DND-41 (cell line): ENCODE data around the gene APOO.

Experiments used
- ATAC-seq: fragments of 200-7000 bp; cut with Tn5 transposase; 3 replicates; pipeline ENCODE4 v1.9.1; 2021; ENCODE audit warnings: low read depth; ENCODE audit not compliant: insufficient read depth
- DNase-seq: peaks from one replicate; pipeline ENCODE4 v3.0.0-alpha.2; 2020
- H2AFZ ChIP-seq: 2 replicates; pipeline ENCODE4 v1.6.0; 2012; ENCODE audit warnings: low read depth, low read length
- H3K27ac ChIP-seq: 2 replicates; pipeline ENCODE4 v1.5.1; 2012; ENCODE audit warnings: low read length, inconsistent platforms
- H3K27me3 ChIP-seq: fragments of 200-600 bp; sonication (generic); 2 replicates; pipeline ENCODE4 v1.6.0; 2012; ENCODE audit warnings: low read length, mild to moderate bottlenecking, inconsistent platforms; ENCODE audit not compliant: insufficient read depth, poor library complexity
- H3K36me3 ChIP-seq: 2 replicates; pipeline ENCODE4 v1.5.1; 2012; ENCODE audit warnings: low read length, inconsistent platforms; ENCODE audit not compliant: insufficient read depth
- H3K4me1 ChIP-seq: 2 replicates; pipeline ENCODE4 v1.5.1; 2012; ENCODE audit warnings: mild to moderate bottlenecking, low read length; ENCODE audit not compliant: insufficient read depth
- H3K4me2 ChIP-seq: 2 replicates; pipeline ENCODE4 v1.6.0; 2012; ENCODE audit warnings: mild to moderate bottlenecking, moderate library complexity, low read length, inconsistent platforms; ENCODE audit not compliant: insufficient read depth
- H3K4me3 ChIP-seq, 2 experiments: fragments of 200-600 bp in 1 of 2; shearing (Covaris generic) in 1 of 2; 2 replicates each; pipeline ENCODE4 v1.5.1; 2012 to 2016; ENCODE audit warnings: inconsistent platforms in 2 of 2, low read length in 2 of 2, mild to moderate bottlenecking in 2 of 2, low read depth in 1 of 2, moderate library complexity in 1 of 2
- H3K79me2 ChIP-seq: 2 replicates; pipeline ENCODE4 v1.6.0; 2012; ENCODE audit warnings: low read length, inconsistent platforms; ENCODE audit not compliant: insufficient read depth
- H3K9ac ChIP-seq: 2 replicates; pipeline ENCODE4 v1.6.0; 2012; ENCODE audit warnings: low read depth, mild to moderate bottlenecking, inconsistent platforms, low read length, moderate library complexity
- H3K9me3 ChIP-seq: 2 replicates; pipeline ENCODE4 v1.5.1; 2012; ENCODE audit warnings: low read length, moderate library complexity, mild to moderate bottlenecking, inconsistent platforms; ENCODE audit not compliant: insufficient read depth, severe bottlenecking
- H4K20me1 ChIP-seq: 2 replicates; pipeline ENCODE4 v1.6.0; 2012; ENCODE audit warnings: low read length; ENCODE audit not compliant: insufficient read depth
- EZH2 ChIP-seq: IDR thresholded peaks from 3 replicates; pipeline ENCODE4 v1.6.1; 2012; ENCODE audit warnings: borderline replicate concordance, low read depth, mild to moderate bottlenecking, moderate library complexity, low read length, inconsistent platforms; ENCODE audit not compliant: severe bottlenecking
- TF ChIP-seq, protein P1 (sequence below): IDR thresholded peaks from 2 replicates; pipeline ENCODE4 v1.5.1; 2012; ENCODE audit warnings: borderline replicate concordance, low read length, moderate library complexity, mild to moderate bottlenecking; ENCODE audit not compliant: poor library complexity, severe bottlenecking; ENCODE audit errors: extremely low read depth

Gene APOO

DNA sequence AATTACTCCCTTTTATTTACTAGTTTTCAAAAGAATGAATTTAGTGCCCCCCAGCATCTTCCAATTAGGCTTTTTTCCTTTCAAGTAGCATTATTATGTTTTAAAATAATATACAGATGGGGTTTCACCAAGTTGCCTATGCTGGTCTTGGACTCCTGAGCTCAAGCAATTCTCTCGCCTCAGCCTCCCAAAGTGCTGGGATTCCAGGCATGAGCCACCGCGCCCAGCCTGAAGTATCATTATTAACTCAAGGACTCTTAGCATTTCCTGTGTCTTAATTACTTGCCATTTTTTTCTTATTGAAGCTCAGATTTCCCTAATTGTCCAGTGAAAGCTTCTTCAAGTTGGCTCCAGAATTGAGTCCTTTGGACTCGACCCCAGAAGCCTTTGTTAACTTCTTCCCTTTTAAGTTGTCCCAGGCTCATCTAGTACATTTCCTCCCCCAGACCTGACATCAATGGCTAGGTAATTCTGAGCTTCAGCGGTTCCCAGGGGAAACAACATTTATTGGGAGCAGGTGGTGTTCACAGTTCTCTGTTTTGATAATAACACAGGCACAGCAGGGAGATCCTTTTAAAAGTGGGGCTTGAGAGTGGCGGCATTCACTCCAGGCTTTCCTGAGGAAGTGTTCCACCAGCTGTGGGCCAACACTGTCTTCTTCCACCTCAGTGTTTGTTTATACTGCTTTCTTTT is 114.7 kb downstream of the APOO start:
- Histone ChIP-seq H3K79me2 (no peaks in the 10 kb centered on the region), H3K27me3 (no peaks in the 10 kb centered on the region), H3K36me3 (no peaks in the 10 kb centered on the region), H3K9ac (no peak overlapping the region), H2AFZ (no peak overlapping the region), H4K20me1 (no peaks in the 10 kb centered on the region), H3K27ac (no peak overlapping the region), H3K9me3 (no peaks in the 10 kb centered on the region), H3K4me2 (no peak overlapping the region), H3K4me3 (no peak overlapping the region), H3K4me1 (no peaks in the 10 kb centered on the region)
- DNase-seq (no peak), ATAC-seq (no peak)
- TF ChIP-seq EZH2: no peak
- TF ChIP-seq, protein P1, sequence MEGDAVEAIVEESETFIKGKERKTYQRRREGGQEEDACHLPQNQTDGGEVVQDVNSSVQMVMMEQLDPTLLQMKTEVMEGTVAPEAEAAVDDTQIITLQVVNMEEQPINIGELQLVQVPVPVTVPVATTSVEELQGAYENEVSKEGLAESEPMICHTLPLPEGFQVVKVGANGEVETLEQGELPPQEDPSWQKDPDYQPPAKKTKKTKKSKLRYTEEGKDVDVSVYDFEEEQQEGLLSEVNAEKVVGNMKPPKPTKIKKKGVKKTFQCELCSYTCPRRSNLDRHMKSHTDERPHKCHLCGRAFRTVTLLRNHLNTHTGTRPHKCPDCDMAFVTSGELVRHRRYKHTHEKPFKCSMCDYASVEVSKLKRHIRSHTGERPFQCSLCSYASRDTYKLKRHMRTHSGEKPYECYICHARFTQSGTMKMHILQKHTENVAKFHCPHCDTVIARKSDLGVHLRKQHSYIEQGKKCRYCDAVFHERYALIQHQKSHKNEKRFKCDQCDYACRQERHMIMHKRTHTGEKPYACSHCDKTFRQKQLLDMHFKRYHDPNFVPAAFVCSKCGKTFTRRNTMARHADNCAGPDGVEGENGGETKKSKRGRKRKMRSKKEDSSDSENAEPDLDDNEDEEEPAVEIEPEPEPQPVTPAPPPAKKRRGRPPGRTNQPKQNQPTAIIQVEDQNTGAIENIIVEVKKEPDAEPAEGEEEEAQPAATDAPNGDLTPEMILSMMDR: no peak

DNA sequence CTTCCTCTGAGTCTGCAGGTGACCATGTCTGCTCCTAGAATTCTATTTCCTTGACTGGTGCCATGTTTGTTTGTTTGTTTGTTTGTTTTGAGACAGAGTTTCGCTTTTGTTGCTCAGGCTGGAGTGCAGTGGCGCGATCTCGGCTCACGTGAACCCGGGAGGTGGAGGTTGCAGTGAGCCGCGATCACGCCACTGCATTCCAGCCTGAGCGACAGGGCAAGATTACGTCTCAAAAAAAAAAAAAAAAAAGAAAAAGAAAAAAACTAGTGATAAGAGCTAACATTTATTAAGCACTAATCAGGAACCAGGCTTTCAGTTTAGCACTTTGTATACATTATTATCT is 117.6 kb downstream of the APOO start:
- Histone ChIP-seq H3K4me3 (no peak overlapping the region), H3K27ac (no peak overlapping the region), H3K79me2 (no peaks in the 10 kb centered on the region), H3K4me1 (peaks cover under 1% of the 10 kb centered on the region), H3K9ac (no peak overlapping the region), H3K36me3 (peaks cover 6% of the 10 kb centered on the region; the same call in 1 of the 2 replicates), H3K27me3 (no peaks in the 10 kb centered on the region), H3K4me2 (no peak overlapping the region), H2AFZ (no peak overlapping the region), H3K9me3 (no peaks in the 10 kb centered on the region), H4K20me1 (no peaks in the 10 kb centered on the region)
- DNase-seq: no peak
- no peak for ATAC-seq
- TF ChIP-seq, protein P1: no peak
- no peak for TF ChIP-seq EZH2

DNA sequence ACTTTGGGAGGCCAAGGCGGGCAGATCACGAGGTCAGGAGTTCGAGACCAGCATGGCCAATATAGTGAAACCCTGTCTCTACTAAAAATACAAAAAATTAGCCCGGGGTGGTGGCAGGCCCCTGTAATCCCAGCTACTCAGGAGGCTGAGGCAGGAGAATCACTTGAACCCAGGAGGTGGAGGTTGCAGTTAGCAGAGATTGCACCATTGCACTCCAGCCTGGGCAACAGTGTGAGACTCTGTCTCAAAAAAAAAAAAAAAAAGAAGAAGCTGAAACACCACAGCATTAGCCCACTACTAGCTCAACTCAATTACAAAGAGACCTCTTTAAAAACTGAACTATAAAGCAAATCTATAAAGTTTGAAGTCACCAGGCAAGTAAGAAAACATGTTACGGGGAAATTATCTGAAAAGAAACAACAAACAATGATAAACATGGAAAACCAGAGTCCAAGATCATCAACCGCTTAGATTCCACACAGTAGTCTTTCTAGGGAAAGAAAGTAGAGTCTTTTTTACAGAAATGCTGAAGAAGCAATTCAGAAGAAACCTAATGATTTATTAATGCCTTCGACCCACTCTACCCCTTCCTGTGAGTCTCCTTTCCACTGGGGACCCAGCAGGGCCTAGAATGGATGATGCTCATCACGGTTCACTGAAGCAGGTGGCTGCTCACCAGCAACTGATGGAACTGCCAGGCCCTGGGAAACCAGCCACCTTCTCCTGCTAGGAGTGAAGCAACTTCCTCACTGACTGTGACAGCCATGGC is 118.2 kb downstream of the APOO start:
- TF ChIP-seq, protein P1: no peak
- no peak for TF ChIP-seq EZH2
- H3K9ac ChIP-seq: no peak overlapping the region
- H2AFZ ChIP-seq: no peak overlapping the region
- no peak overlapping the region for H3K27ac ChIP-seq
- H3K4me2 ChIP-seq: no peak overlapping the region
- peaks cover 10% of the 10 kb centered on the region for H3K36me3 ChIP-seq
- DNase-seq: no peak
- ATAC-seq: no peak
- H3K4me3 ChIP-seq: no peak overlapping the region
- H3K79me2 ChIP-seq: no peaks in the 10 kb centered on the region
- H3K27me3 ChIP-seq: no peaks in the 10 kb centered on the region
- peaks cover 6% of the 10 kb centered on the region for H3K4me1 ChIP-seq
- no peaks in the 10 kb centered on the region for H4K20me1 ChIP-seq
- H3K9me3 ChIP-seq: no peaks in the 10 kb centered on the region
